Amniotic stem cell (primary cell): ENCODE measurements around the gene CADM3.

ENCODE experiments used
- DNase-seq: peaks from one replicate; lab custom pipeline; 2025; lab: John Stamatoyannopoulos, UW

The CADM3 gene

DNA sequence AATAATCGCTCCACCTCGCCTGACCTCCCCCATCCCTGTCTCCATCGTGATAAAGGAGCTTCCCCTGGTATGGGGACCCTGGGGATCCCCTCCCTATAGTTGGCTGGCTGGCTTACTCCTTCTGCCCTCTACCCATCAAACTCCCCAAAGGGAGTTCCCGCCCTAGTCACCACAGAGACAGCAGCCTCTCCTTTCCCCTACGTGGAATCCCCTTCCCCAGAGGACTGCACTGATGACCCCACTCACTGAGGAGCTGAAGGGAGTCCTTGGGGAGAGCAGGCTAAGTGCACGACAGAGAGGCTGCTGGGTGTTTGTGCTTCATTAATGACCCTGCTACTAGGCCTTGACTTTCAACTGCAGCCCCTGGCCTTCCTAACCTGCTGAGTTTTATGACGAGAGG is 1.9 kb downstream of the CADM3 start:
- DNase-seq: no peak

GRCh38 chr1:159175571-159175970 is 4.2 kb downstream of the CADM3 start:
- DNase-seq: no peak

- no peak for DNase-seq
Measured at GRCh38 chr1:159177272-159177907, 6.0 kb downstream of the CADM3 start.

GRCh38 chr1:159179906-159180305 is 8.5 kb downstream of the CADM3 start:
- DNase-seq: no peak

DNA sequence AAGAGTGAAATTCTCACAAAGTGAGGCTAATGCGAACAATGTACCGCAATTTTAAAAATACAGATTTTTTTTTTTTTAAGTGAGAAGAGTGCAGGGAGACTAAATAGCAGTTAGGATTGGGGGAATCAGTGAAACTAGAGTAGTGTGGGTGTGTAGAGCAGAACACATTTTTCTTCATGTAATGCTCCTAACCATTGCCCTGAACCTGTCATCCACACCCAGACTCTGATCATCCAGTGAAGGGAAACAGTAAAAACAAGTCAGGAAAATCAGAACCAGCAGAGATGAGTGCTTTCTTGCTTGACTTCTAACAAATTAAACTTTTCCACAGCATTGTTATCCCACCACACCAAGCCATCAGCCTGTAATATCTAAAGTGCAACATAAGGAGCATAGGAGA is 9.1 kb downstream of the CADM3 start:
- DNase-seq: no peak

GRCh38 chr1:159181328-159182024 is 10.1 kb downstream of the CADM3 start:
- no peak for DNase-seq

DNA sequence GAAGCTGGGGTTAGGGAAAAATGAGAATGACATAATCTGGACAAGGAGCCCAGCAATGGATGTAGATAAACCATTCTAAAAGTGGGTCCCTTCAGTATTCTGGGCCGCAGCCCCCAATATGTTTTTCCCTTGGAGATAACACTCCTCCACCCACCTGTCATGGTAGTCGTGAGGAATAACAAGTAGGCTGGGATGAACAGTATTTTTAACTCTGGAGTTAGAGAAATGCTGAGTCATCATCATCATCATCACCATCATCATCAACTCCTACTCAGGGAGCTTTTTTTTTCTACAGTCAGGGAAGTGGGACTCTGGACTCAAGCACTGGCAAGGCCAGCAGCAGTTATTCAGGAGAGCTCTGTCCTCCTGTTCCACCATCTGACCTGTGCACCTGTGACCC is 12.8 kb downstream of the CADM3 start:
- DNase-seq: no peak

GRCh38 chr1:159185121-159185520 is 13.7 kb downstream of the CADM3 start:
- no peak for DNase-seq

DNA sequence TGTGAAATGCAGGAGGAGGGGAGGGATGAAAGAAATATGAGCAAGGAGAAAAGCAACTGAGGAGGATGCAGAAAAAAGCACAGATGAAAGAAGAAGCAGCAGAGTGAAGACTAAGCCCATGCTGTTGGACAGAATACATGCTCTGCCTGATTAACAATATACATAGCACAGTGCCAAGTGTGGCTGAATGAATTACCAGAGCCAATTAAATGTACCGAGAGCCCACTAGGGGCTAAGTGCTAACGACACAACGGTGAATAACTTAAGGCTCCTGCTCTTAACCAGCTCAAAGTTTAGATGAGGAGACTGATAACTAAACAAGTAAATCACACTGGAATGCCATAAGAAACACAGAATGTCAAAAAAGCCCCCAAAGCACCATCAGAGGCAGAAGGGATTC is 15.6 kb downstream of the CADM3 start:
- DNase-seq: no peak

DNA sequence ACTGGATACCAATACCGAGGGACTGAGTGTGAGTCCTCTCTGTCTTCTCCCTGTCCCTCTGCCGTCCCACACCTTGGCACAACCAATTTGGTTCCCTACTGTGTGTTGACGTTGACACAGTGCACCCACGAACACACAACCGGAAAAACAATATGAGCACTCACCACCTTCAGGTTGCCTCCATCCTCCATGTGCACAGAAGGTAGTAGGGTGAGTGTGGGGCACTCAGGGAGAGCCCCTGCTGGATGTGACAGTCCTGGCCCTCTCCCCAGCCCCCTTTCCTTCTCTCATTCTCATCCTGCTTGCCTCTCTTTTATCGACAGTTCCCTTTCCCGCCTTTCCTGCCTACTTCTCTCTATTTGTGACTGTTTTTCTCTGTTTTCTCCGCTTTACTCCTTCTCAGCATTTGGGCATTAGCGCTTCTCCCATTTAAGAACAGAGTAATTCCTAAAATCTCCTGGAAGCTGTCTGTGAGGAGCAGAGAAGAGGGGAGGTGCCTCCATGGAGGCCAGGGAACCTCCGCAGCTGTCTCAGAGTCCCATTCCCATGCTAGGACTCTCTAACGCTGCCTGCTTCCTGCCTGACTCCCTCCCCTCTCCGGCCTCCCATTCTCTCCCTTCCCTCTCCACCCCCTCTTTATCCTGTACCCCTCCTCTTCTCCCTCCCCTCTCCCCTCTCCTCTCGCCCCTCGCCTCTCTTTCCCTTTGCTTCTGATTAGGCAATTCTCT is 16.4 kb downstream of the CADM3 start:
- DNase-seq: no peak

- no peak for DNase-seq
Measured at GRCh38 chr1:159188375-159188788, 17.0 kb downstream of the CADM3 start.

DNA sequence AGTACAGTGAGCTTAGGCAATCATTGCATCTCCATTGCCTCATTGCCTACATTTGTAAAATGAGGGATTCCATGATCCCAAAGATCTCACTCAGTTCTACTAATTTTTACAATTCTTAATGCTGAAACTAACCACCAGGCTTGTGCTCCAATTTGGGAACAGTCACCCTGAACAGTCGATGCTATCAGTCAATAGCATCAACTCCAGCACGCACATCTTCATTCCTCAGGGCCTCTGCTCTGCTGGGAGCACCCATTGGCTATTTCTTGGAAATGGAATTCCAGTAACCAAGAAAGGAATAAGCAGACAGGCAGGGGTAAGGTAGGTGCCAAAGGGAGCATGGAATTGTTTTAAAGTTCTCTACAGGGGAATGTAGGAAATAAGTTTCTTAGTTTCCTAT is 19.0 kb downstream of the CADM3 start:
- no peak for DNase-seq

DNA sequence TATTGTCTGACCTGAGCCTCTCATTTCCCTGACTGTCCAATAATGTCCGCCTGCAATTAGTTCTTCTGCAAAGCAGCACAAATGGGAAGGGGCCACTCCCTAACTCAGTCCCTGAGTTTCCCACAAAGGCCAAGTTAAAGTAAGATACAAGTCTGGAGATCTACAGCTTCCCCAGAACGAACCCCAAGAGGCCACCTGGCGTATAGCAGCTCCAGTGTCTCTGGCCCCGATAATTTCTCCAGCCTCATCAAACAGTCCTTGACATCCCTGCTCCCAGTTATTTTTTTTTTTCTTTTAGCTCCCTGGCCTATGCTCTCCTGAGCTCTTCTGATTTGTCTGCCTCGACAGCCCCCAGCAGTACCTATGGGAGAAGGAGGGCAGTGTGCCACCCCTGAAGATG is 25.1 kb downstream of the CADM3 start:
- DNase-seq: no peak

DNA sequence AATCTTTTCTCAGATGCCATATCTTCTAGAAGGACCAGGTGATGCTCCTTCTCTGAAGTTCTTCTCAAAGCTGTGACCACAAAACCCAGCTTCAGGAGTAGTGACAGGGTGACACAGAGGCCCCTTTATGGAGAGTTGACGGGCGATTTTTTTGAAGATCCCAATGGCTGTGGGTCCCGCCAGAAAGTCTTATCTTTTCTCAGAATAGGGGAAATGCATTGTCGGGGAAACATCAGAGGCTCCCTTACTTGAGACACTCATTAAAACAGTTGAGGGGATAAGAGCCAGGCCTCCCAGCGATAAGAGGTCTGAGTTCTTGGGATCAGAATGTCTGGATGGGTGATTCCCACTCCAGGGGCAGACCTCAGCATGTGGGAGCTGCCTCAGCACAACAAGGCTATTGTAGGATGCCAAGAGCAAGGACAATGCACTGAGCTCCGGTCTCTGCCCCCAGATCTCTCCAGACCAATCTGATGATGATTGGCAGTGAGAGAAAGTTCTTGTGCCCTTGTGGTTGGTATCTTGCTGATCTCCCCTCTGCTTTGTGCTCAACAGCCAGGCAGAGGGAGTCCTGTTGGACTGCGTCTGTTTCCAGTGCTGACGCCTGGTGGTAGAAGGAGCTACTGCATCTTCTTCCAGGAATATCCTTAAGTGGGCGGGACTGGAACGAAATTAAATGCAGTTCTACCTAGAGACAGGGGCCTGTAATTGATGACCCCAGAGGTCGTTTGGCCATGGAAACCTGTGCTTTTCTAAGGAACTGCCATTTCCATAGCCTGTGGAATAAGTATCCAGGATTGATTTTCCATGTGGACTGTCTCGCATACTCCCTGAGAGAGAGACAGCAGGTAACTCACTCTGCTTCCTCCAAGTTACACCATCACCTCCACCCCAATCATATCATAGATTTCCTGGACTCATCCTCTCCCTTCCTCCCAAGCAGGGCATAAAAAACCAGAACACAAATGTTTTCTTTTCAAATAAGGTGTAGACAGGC is 26.4 kb downstream of the CADM3 start:
- DNase-seq: peak; percentile 63

DNA sequence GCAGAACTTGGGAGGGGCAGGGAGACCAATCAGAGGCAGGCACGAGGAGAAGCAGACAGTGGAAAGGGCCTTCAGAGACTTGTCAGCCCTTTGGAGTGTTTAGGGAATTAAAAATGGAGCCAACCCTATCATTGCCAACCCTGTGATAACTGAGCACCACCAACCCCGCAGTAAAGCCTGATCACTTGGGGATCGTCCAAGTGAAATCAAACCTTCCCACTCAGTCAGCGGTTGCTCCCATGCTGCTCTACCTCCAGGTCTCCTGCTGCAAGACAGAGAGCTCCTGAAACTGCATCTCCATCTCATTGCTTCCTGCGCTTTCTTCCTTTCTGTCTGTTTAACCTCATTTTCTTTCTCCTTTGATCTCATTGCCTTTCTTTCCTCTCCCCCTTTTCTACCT is 28.5 kb downstream of the CADM3 start:
- DNase-seq: no peak

GRCh38 chr1:159200769-159201168 is 29.4 kb downstream of the CADM3 start:
- DNase-seq: no peak

DNA sequence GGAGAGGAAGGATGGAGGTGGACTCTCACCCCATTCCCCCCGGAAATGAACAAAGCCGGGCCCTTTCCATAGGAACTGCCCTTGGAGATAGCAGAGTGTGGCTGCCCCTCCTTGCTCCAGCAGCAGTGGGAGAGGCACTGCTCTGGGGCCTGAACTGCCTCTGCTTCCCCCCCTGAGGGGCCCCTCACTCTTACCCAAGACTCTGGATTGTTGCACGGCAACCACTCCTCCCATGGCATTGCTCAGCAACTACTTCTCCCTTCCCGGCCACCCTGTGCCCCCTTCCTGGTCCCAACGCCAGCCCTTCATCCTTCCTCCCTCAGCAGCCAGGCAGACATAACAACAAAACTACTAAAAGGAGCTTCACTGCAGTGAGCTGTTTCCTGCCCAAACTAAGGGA is 30.2 kb downstream of the CADM3 start:
- no peak for DNase-seq

DNA sequence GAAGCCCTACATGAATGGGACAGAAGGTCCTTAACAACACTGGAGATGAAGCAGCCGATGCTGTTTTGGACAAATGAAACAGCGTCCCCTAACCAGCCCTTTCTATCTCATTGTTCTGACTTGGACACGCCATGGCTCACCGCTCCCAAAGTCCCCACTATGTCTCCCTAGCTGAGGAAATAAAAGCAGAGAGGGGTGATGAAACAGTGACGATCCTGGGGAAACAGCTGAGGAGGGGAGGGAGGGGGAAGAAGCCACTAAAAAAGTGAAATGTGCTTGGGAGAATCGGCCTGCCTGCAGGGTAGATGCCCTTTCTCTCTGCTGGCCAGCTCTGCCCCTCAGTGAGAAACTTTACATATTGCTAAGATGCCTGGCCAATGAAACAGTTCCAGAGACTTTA is 32.2 kb downstream of the CADM3 start:
- DNase-seq: no peak

DNA sequence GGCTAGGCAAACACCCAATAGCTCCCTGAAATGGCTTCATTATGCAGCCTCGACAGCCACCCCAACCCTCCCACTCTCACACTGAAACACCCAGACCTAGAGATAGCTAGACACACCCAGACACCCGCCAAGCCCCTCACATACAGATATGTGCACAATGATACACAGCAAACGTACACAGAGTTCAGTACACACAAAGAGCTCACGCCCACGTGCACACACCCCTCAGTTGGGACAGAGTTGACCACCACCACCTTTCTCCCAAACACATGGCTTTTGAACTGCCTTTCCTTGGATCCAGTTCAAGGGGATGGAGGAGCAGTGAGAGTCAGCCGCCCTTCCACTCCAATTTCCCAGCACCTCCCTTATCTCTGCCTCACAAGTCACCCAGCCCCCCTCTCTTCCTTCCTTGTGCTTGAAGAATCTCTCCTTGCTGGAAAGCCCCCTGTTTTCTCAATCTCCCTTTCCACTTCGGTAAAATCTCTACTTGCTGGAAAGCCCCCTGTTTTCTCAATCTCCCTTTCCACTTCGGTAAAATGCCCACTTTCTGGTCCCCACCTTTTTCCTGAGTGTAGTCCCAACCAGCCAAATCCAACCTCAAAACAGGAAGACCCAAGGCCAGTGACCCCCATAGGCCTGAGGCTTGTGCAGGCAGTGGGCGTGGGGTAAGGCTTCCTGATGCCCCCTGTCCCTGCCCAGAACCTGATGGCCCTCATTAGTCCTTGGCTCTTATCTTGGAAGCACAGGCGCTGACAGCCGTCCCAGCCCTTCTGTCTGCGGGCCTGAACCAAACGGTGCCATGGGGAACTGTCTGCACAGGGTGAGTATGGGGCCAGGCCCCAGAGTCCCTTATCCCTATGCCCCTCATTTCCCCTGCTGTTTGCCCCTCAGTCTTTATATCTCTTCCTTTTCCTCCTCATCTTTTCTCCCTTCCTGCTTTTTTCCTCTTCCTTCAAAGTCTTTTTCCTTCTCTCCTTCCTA is 33.0 kb downstream of the CADM3 start, which contains the start of gene ACKR1:
Gene ACKR1 (plus strand): TSS at position 715 of the 981 bp plus-strand sequence. CDS start 85 bp downstream, at position 800.
- DNase-seq: no peak

- DNase-seq: no peak
Measured at GRCh38 chr1:159205225-159205624, 33.8 kb downstream of the CADM3 start.

DNA sequence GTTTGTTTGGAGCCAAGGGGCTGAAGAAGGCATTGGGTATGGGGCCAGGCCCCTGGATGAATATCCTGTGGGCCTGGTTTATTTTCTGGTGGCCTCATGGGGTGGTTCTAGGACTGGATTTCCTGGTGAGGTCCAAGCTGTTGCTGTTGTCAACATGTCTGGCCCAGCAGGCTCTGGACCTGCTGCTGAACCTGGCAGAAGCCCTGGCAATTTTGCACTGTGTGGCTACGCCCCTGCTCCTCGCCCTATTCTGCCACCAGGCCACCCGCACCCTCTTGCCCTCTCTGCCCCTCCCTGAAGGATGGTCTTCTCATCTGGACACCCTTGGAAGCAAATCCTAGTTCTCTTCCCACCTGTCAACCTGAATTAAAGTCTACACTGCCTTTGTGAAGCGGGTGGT is 34.7 kb downstream of the CADM3 start:
- DNase-seq: no peak
